ENCODE measurements around the gene CDNF. TPM values are rescaled to one million over a fixed set of nuclear protein-coding genes. Genes with fewer than 3 reads are reported as not detected.
A peak's percentile ranks its signal among the peaks of the same experiment; 100 is the strongest.

The CDNF gene
- total and polyA plus RNA-seq, 3 experiments from 2014 or later, result 0.47 to 1.2 (median 0.96) TPM

DNA sequence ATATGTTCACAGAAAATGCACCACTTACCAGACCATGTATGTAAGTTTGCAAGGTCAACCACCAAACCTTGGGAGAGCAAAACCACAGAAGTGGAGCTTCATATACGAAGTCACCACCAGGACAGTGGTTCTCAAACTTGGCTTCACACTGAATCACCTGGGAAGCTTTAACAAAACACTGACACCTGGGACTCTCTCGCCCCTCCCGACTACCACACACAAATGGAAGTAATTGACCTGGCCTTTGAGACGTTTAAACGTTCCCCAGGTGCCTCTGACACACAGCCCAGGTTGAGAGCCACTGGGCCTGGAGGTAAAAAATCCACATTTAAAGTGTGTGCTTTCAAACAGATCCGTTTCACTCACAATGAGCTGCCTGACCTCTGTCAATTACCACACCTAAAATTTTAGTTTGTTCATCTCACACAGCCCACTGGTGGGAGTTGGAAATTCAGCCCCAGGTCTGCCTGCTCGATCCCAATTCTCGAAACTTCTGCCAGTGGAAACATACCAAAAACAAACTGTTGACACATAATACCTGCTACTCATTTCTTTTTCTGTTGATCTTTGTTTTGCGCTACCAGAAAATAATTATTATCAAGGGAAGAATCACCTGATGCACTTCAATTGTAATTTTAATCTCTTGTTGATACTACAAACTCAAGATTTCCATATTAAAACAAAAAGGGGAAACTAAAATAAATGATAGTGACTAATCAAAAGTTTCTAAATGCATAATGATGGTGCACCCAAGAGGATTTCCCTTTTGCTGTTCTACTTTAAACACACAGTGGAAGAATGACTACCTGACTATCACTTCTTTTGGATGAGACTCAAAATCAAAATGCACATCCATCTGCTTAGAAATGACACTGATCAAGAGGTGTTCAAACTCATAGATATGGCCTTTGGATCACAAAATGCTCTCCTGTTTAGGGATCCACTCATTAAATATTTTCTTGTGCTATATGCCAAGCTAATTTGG, 26.6 kb downstream of the CDNF start:
- H3K4me1 ChIP-seq (ENCODE audit: insufficient read depth, low read length), result peaks cover 9% of the 10 kb centered on the region
- no peak overlapping the region for H3K4me3 ChIP-seq (ENCODE audit: low read length)
- ChIA-PET POLR2A (no interaction called here), CTCF (no interaction called here)
- no peaks in the 10 kb centered on the region for H3K9me3 ChIP-seq (ENCODE audit: low read length)
- no peak overlapping the region for H3K4me3 Mint-ChIP-seq
- no peaks in the 10 kb centered on the region for H3K9me3 Mint-ChIP-seq
- H3K27me3 ChIP-seq (ENCODE audit: insufficient read depth, low read length, poor library complexity, severe bottlenecking), result no peaks in the 10 kb centered on the region
- peak overlapping the region in 3 of 8 donors; percentile 19 to 95 (median 36) for H3K27ac Mint-ChIP-seq
- no peak for DNase-seq
- no peaks in the 10 kb centered on the region for H3K27me3 Mint-ChIP-seq
- H3K36me3 Mint-ChIP-seq, result peaks cover 0 to 2% (median 0%) of the 10 kb centered on the region in 3 donors
- no peak overlapping the region for H3K27ac ChIP-seq (ENCODE audit: low read depth, low read length)
- H3K36me3 ChIP-seq (ENCODE audit: insufficient read depth, low read length), result no peaks in the 10 kb centered on the region
- peaks cover 3 to 22% (median 20%) of the 10 kb centered on the region in 3 donors for H3K4me1 Mint-ChIP-seq

DNA sequence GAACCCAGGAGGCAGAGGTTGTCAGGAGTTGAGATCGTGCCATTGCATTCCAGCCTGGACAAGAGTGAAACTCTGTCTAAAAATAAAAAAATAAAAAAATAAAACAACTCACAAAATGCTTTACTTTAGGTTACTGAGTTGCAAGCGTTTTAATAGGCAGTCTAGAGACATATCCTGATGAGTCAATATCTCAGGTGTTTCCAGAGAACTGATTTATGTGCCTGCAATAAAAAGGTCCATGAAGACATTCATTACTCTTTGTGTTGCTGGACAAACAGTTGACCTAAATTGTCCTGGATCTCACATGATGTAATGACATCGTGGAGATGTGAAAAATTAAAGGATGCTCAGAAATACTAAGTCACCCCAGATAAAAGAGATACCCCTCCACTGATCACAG, 31.5 kb downstream of the CDNF start:
- Mint-ChIP-seq H3K4me3 (no peak overlapping the region), H3K4me1 (peaks cover 0 to 3% (median under 1%) of the 10 kb centered on the region in 3 donors), H3K27me3 (no peaks in the 10 kb centered on the region), H3K36me3 (no peaks in the 10 kb centered on the region), H3K27ac (no peak overlapping the region), H3K9me3 (no peaks in the 10 kb centered on the region)
- no peak for DNase-seq
- Histone ChIP-seq H3K4me1 (ENCODE audit: insufficient read depth, low read length) (no peaks in the 10 kb centered on the region), H3K9me3 (ENCODE audit: low read length) (no peaks in the 10 kb centered on the region), H3K4me3 (ENCODE audit: low read length) (no peak overlapping the region), H3K36me3 (ENCODE audit: insufficient read depth, low read length) (no peaks in the 10 kb centered on the region), H3K27me3 (ENCODE audit: insufficient read depth, low read length, poor library complexity, severe bottlenecking) (no peaks in the 10 kb centered on the region), H3K27ac (ENCODE audit: low read depth, low read length) (no peak overlapping the region)
- POLR2A ChIA-PET, result no interaction called here
- CTCF ChIA-PET, result no interaction called here

DNA sequence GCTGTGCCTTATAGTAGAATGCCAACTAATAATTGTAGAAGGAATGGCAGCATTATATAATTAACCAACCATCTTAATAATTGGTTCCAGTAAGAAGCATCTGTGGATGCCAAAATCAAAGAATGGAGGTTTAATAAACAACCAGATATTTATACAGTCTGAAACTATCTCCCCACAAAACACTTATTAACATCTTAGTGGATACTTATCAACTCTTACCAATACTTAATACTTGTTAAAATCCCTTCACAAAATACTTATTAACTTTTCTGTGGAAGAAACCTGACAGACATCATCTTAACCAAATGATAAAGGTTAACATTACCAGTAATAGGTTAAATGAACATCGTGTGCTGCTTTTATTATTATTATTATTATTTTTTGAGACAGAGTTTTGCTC, 34.0 kb downstream of the CDNF start:
- H3K4me1 ChIP-seq (ENCODE audit: insufficient read depth, low read length), result no peaks in the 10 kb centered on the region
- H3K9me3 ChIP-seq (ENCODE audit: low read length), result no peaks in the 10 kb centered on the region
- H3K27me3 ChIP-seq (ENCODE audit: insufficient read depth, low read length, poor library complexity, severe bottlenecking), result no peaks in the 10 kb centered on the region
- ChIA-PET CTCF (no interaction called here), POLR2A (interaction anchor here (0.7 kb wide), 1 partner anchor 84 kb away, joined by 3 read pairs; no protein-coding TSS in a partner anchor)
- no peaks in the 10 kb centered on the region for H3K9me3 Mint-ChIP-seq
- H3K36me3 Mint-ChIP-seq, result no peaks in the 10 kb centered on the region
- H3K36me3 ChIP-seq (ENCODE audit: insufficient read depth, low read length), result no peaks in the 10 kb centered on the region
- H3K27ac Mint-ChIP-seq, result no peak overlapping the region
- no peak overlapping the region for H3K27ac ChIP-seq (ENCODE audit: low read depth, low read length)
- H3K4me3 ChIP-seq (ENCODE audit: low read length), result no peak overlapping the region
- no peak overlapping the region for H3K4me3 Mint-ChIP-seq
- no peaks in the 10 kb centered on the region for H3K4me1 Mint-ChIP-seq
- no peak for DNase-seq
- peaks cover 0 to 3% of the 10 kb centered on the region in 2 donors for H3K27me3 Mint-ChIP-seq

DNA sequence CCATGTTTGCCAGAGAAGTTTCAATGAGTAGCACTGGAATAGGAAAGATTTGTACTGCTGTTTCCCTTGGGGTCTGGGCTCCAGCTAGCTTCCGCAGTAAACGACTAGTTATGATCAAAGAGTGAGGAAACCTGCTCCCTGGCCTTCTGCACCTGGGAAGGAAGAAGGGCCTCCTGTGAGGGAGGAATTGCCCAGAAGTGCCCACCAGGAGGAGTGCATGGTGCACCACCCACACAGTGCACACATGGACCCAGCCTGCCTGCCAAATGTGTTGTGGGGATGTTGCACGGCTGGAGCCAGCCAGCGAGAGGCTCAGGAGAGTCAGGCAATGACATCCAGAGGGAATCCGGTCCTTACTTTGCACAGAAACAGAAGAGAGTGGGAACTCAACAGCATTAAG, 36.1 kb downstream of the CDNF start:
- ChIA-PET CTCF (interaction anchor here (0.9 kb wide), 1 partner anchor 21 kb away, joined by 3 read pairs; no protein-coding TSS in a partner anchor), POLR2A (no interaction called here)

DNA sequence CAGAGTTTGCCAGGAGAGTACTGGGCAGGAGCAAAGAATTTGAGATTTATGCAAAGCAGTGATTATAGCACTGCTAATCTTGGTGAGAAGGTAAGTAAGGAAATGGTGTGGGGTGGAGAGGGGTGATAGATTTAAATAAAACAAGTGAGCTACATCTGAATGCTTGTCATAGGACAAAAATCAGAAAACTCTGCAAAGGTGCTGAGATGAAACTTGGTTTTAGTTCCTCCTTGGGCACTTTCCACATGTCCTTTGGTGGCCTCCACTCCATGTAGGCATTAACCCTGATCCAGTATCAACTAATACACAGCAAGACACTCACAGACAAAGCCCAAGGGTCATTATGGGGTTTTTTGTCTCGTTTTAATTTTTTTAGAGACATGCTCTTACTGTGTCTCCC, 37.4 kb downstream of the CDNF start:
- H3K4me1 ChIP-seq (ENCODE audit: insufficient read depth, low read length), result no peaks in the 10 kb centered on the region
- Mint-ChIP-seq H3K27me3 (peaks cover 0 to 3% of the 10 kb centered on the region in 2 donors), H3K4me3 (no peak overlapping the region), H3K36me3 (no peaks in the 10 kb centered on the region), H3K27ac (no peak overlapping the region), H3K4me1 (no peaks in the 10 kb centered on the region), H3K9me3 (no peaks in the 10 kb centered on the region)
- no peaks in the 10 kb centered on the region for H3K27me3 ChIP-seq (ENCODE audit: insufficient read depth, low read length, poor library complexity, severe bottlenecking)
- DNase-seq, result no peak
- H3K9me3 ChIP-seq (ENCODE audit: low read length), result no peaks in the 10 kb centered on the region
- H3K4me3 ChIP-seq (ENCODE audit: low read length), result no peak overlapping the region
- no peaks in the 10 kb centered on the region for H3K36me3 ChIP-seq (ENCODE audit: insufficient read depth, low read length)
- ChIA-PET POLR2A (no interaction called here), CTCF (interaction anchor here (0.9 kb wide), 1 partner anchor 302 kb away, joined by 3 read pairs; no protein-coding TSS in a partner anchor)
- no peak overlapping the region for H3K27ac ChIP-seq (ENCODE audit: low read depth, low read length)

More for the DNA sequence above, 36.1 kb downstream of the CDNF start:
- Histone ChIP-seq H3K4me1 (ENCODE audit: insufficient read depth, low read length) (no peaks in the 10 kb centered on the region), H3K4me3 (ENCODE audit: low read length) (no peak overlapping the region), H3K9me3 (ENCODE audit: low read length) (no peaks in the 10 kb centered on the region), H3K27me3 (ENCODE audit: insufficient read depth, low read length, poor library complexity, severe bottlenecking) (no peaks in the 10 kb centered on the region), H3K27ac (ENCODE audit: low read depth, low read length) (no peak overlapping the region), H3K36me3 (ENCODE audit: insufficient read depth, low read length) (no peaks in the 10 kb centered on the region)
- Mint-ChIP-seq H3K4me1 (no peaks in the 10 kb centered on the region), H3K36me3 (no peaks in the 10 kb centered on the region), H3K27ac (no peak overlapping the region), H3K9me3 (no peaks in the 10 kb centered on the region), H3K27me3 (peaks cover 0 to 3% of the 10 kb centered on the region in 2 donors), H3K4me3 (no peak overlapping the region)
- DNase-seq, result no peak

DNA sequence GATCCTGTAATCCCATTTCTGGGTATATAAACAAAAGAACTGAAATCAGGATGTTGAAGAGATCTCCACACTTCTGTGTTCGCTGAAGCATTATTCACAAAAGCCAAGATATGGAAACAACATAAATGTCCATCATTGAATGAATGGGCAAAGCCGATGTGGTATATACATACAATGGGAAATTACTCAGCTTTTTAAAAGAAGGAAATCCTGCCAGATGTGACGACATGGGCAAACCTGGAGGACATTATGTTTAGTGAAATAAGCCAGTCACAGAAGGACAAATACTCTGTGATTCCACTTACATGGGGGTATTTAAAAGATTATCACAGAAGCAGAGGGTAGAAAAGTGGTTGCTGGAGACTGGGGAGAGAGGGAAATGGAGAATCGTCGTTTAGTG, 39.2 kb downstream of the CDNF start:
- H3K4me3 Mint-ChIP-seq, result no peak overlapping the region
- no peaks in the 10 kb centered on the region for H3K4me1 Mint-ChIP-seq
- H3K4me1 ChIP-seq (ENCODE audit: insufficient read depth, low read length), result no peaks in the 10 kb centered on the region
- H3K36me3 ChIP-seq (ENCODE audit: insufficient read depth, low read length), result no peaks in the 10 kb centered on the region
- CTCF ChIA-PET, result no interaction called here
- H3K9me3 Mint-ChIP-seq, result no peaks in the 10 kb centered on the region
- no peaks in the 10 kb centered on the region for H3K36me3 Mint-ChIP-seq
- peaks cover 0 to 3% of the 10 kb centered on the region in 2 donors for H3K27me3 Mint-ChIP-seq
- no peaks in the 10 kb centered on the region for H3K27me3 ChIP-seq (ENCODE audit: insufficient read depth, low read length, poor library complexity, severe bottlenecking)
- H3K9me3 ChIP-seq (ENCODE audit: low read length), result no peaks in the 10 kb centered on the region
- POLR2A ChIA-PET, result no interaction called here
- H3K4me3 ChIP-seq (ENCODE audit: low read length), result no peak overlapping the region
- no peak for DNase-seq
- H3K27ac ChIP-seq (ENCODE audit: low read depth, low read length), result no peak overlapping the region
- no peak overlapping the region for H3K27ac Mint-ChIP-seq

DNA sequence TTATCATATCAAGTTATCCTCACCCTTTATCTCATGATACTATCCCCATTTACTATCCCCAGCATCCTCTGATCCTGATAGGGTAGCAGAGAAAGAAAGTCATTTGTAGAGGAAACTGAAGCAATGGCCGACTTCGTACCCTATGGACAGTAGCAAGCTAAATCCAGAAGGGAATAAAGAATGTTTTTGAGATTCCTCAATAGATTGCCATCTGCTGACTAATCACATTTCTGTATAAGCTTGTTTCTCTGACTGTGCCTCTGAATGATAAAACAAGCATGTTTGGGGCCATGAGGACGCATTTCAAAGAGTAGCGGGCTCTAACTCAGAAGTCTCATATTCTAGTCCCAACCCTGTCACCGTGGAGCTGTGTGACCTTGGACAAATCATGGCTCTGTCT, 49.9 kb downstream of the CDNF start:
- H3K27me3 Mint-ChIP-seq, result peaks cover 0 to 5% of the 10 kb centered on the region in 2 donors
- peaks cover 0 to under 1% (median under 1%) of the 10 kb centered on the region in 3 donors for H3K4me1 Mint-ChIP-seq
- H3K36me3 Mint-ChIP-seq, result peaks cover 0 to 12% (median 0%) of the 10 kb centered on the region in 3 donors
- Histone ChIP-seq H3K9me3 (ENCODE audit: low read length) (no peaks in the 10 kb centered on the region), H3K27me3 (ENCODE audit: insufficient read depth, low read length, poor library complexity, severe bottlenecking) (no peaks in the 10 kb centered on the region), H3K4me3 (ENCODE audit: low read length) (no peak overlapping the region), H3K27ac (ENCODE audit: low read depth, low read length) (no peak overlapping the region), H3K4me1 (ENCODE audit: insufficient read depth, low read length) (no peaks in the 10 kb centered on the region), H3K36me3 (ENCODE audit: insufficient read depth, low read length) (no peaks in the 10 kb centered on the region)
- DNase-seq, result no peak
- H3K4me3 Mint-ChIP-seq, result no peak overlapping the region
- CTCF ChIA-PET, result no interaction called here
- POLR2A ChIA-PET, result no interaction called here
- peaks cover 3 to 7% (median 3%) of the 10 kb centered on the region in 5 donors for H3K9me3 Mint-ChIP-seq
- H3K27ac Mint-ChIP-seq, result no peak overlapping the region

DNA sequence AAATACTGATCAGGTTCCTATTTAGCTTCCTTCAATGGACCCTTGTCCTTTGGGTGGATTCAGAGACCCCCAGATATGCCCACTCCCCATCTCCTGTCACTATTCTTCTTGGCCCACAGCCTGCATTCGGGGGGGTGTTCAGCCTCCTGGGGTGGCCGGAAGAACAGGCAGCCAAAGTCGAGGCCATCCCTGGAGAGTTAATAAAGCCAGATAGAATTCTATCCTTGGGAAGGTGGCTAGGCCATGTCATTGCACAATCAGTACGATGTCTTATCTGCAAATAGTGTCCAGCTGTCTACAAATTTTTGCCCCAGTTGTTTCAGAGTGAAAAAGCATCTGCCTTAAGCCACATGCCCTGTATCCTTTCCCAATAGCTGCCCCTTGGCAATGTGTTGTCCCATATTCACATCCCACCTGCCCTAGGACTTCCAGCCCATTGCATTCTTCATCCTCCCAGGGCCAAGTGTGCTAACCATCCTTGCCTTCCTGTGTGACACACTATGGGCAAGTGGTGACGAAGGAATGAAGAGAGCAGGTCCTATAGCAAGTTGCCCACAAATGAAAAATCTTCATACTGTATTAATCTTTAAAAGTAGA, 53.3 kb downstream of the CDNF start:
- no peak for DNase-seq
- no peak overlapping the region for H3K4me3 ChIP-seq (ENCODE audit: low read length)
- H3K9me3 Mint-ChIP-seq, result peaks cover 3 to 7% (median 5%) of the 10 kb centered on the region in 5 donors
- CTCF ChIA-PET, result no interaction called here
- H3K27ac ChIP-seq (ENCODE audit: low read depth, low read length), result no peak overlapping the region
- H3K27ac Mint-ChIP-seq, result no peak overlapping the region
- no peaks in the 10 kb centered on the region for H3K9me3 ChIP-seq (ENCODE audit: low read length)
- H3K4me1 ChIP-seq (ENCODE audit: insufficient read depth, low read length), result no peaks in the 10 kb centered on the region
- H3K4me1 Mint-ChIP-seq, result peaks cover 3 to 5% (median 5%) of the 10 kb centered on the region in 3 donors
- H3K27me3 Mint-ChIP-seq, result peaks cover 0 to 5% of the 10 kb centered on the region in 2 donors
- H3K36me3 ChIP-seq (ENCODE audit: insufficient read depth, low read length), result no peaks in the 10 kb centered on the region
- H3K4me3 Mint-ChIP-seq, result peak overlapping the region in 1 of 7 donors; percentile 20
- POLR2A ChIA-PET, result no interaction called here
- H3K27me3 ChIP-seq (ENCODE audit: insufficient read depth, low read length, poor library complexity, severe bottlenecking), result no peaks in the 10 kb centered on the region
- H3K36me3 Mint-ChIP-seq, result peaks cover 0 to 12% (median 0%) of the 10 kb centered on the region in 3 donors
